NCI-H226 (cell line): ENCODE results near the gene STARD7.
A peak's percentile ranks its signal among the peaks of the same experiment; 100 is the strongest.
"Not testable (repeated sequence)": the region's sequence is repeated elsewhere in the genome, so short reads cannot be mapped to it uniquely, and the experiment has no call there.

Experiments
- DNase-seq: peaks from one replicate; pipeline ENCODE4 v3.0.0-alpha.2; 2015

STARD7 gene

GRCh38 chr2:96208143-96209010 lies at the start of gene STARD7:
Gene STARD7 (minus strand): TSS chr2:96208827. CDS start chr2:96208434, 393 bp downstream.
- peak; percentile 98 for DNase-seq

- DNase-seq, result not testable (repeated sequence)
Measured at GRCh38 chr2:96257744-96258143, 49.1 kb upstream of the STARD7 start.

DNA sequence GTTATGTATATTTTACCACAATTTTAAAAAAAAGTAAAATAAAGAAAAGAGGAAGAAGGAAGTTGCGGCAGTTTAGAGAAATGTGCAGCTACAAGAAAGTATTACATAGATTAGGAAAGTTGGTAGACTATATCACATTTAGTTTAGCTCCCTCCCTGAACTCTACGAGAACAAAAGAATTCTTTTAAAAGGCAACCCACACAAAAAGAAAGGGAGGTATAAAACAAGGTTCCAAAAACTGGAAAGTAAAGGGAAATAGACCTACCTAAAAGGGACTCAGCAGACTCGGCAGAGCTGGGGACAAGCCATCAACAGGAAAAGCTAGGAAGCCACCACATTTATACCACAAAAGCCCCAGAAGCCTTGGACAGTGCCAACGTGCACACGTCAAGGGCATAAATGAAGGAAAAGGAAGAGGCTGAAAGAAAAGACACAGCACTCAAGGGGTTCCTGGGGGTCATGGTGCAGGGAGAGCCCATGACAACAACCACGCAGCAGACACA lies 48.0 kb upstream of the STARD7 start:
- no peak for DNase-seq

- no peak for DNase-seq
Measured at GRCh38 chr2:96254571-96254970, 45.9 kb upstream of the STARD7 start.

DNA sequence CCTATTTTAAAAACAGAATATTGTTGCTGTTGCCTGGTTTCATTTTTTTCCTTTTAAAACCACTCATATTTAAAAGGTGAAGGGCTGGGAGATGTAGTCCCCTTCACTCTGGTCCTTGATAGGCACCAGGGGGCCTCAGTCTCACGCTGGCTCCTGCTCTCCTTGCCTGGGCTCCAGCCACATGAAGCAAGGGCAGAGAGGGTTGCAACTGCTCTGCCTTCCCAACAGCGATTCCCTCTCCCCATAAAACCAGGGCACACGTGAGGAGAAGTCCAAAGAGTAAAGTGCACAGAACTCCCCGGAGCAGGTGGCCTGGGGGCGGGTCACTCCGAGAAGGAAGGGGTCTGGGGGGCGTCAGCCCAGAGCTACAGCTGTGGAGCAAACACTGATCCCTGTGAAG lies 44.4 kb upstream of the STARD7 start:
- no peak for DNase-seq

DNA sequence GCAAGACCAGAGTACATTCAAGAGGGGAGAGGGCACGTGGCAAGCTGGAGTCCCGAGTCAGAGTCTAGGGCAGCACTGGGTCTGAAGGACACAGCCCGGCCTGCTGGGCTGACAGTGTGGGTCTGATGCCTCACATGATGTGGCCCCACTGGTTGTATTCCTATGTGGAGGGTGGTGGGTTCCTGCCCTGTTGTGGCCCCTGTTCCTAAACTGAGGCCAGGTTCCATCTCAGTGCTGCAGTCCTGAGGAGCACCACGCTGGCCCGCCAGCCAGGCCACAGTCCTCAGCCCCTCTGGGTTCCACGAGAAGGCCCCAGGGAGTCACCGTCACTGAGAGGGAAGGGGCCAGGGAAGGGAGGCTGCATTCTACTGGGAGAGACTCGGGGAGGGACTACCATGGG lies 43.9 kb upstream of the STARD7 start:
- DNase-seq, result no peak

- peak; percentile 73 for DNase-seq
Measured at GRCh38 chr2:96251721-96252292, 43.2 kb upstream of the STARD7 start.

- no peak for DNase-seq
Measured at GRCh38 chr2:96250188-96250587, 41.6 kb upstream of the STARD7 start.

GRCh38 chr2:96249654-96250053 lies 41.0 kb upstream of the STARD7 start:
- no peak for DNase-seq

DNA sequence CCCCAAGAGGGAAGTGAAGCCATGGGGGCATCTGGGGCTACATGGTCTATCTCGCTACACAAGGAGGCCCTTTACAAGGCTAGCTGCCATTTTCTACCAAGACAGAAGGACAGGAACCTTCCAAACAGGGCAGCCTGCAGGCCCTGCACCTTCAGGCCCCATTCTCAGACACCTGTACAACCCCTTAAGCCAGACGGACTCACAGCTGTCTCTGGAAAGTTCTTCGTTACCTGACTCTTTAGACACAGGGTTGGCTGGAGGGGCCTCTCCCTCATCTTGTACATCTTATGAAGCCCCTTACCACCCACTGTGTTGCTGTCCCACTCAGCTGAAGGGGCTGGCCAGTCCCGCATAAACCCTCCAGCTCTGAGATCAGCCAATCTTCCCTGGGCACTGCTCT lies 40.0 kb upstream of the STARD7 start:
- DNase-seq, result no peak

DNA sequence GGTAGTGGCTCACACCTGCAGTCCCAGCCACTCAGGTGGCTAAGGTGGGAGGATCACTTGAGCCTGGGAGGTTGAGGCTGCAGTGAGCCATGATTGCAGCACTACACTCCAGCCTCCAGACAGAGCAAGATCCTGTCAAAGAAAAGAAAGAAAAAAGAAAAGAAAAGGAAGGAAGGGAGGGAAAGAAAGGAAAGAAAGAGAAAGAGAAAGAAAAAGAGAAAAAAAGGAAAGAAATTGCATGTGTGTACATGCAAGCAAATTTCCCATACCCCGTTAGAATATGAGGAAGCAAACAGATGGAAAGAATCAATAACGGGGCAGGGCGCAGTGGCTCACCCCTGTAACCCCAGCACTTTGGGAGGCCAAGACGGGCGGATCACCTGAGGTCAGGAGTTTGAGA lies 39.3 kb upstream of the STARD7 start:
- DNase-seq, result no peak

GRCh38 chr2:96247009-96247408 lies 38.4 kb upstream of the STARD7 start:
- DNase-seq, result no peak

- DNase-seq, result no peak
Measured at GRCh38 chr2:96245609-96246390, 37.2 kb upstream of the STARD7 start.

- no peak for DNase-seq
Measured at GRCh38 chr2:96243843-96244242, 35.2 kb upstream of the STARD7 start.

DNA sequence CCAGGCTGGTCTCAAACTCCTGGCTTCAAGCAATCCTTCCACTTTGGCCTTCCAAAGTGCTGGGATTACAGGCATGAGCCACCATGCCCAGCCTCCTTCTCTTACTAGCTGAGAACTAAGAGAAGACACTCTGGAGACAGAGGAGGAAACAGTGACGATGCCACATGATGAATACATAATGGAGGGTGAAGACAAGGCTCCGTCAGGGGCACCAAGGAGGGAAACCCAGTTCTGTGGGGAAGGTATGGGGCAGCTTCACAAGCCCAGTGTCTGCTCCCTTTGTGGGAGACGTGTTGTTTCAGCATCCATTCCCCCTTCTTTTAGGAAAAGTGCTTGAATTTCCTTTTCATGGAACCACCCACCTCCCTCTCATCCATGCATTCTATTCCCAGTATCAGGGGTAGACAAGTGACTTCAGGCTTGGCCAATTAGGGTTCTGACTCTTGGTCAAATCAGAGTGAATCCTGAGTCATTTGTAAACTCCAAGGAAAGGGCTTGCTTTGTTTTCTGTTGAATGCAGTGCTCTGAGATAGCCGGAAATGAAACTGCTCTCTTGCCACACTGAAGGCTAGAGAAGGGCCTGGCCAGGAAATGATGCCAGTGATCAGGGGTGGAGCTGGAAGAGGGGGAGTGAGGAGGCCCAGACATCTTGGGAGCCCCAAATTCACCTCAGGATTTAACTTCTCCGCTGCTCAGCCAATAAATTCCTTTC lies 33.4 kb upstream of the STARD7 start:
- peak; percentile 92 for DNase-seq

DNA sequence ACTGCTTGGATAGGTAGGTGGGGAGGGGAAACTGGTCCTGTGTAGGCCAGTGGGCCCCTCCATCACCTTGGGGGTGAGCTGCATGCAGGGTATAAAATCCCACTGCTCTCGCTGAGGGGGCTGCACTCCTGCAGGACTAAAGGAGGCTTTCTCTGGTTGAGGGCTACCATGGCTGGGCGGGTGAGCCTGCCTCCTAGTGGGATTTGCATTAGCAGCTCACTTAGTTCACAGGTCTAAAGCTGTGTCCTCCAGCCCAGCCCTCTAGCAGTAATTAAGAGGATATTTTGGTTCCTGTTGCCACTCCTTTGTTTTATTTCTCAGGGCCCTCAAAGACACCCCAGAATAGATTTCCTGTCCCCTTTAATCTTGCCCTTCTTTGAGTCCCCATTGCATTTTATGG lies 32.6 kb upstream of the STARD7 start:
- DNase-seq, result no peak

DNA sequence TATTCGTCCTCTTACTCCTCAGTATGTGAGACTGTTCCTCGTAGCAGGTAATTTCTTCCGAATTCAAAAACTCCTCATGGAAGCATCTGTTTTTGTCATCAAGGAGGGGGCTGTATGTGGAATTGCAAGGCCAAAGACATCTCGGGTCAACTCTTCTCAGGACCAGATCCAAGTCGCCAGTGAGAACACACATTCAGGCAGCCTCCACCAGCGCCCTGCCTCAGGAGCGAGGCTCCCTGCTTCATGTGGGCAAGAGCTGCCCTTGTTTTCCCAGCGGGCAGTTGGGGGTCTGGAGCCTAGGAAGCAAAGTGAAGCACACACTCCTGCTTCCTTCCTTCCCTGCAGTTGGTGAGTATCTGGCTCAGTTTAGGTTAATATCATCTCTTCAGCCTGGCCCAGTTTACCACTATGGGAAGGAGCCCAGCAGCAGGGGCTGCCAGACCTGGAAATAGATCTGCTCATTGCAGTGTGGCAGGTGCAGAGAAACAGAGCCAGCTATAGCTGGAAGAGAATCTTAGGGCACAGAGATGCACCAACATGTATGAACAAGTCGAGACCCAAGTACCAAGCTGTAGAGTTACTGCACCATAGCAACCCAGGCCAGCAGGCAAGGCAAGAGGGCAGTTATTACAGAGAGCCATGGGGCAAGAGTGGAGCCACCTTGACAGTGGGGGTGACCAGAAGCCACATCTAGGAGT lies 31.9 kb upstream of the STARD7 start:
- no peak for DNase-seq

- DNase-seq, result no peak
Measured at GRCh38 chr2:96239745-96240264, 31.2 kb upstream of the STARD7 start.

- DNase-seq, result no peak
Measured at GRCh38 chr2:96239091-96239490, 30.5 kb upstream of the STARD7 start.

- DNase-seq, result no peak
Measured at GRCh38 chr2:96238266-96238665, 29.6 kb upstream of the STARD7 start.

DNA sequence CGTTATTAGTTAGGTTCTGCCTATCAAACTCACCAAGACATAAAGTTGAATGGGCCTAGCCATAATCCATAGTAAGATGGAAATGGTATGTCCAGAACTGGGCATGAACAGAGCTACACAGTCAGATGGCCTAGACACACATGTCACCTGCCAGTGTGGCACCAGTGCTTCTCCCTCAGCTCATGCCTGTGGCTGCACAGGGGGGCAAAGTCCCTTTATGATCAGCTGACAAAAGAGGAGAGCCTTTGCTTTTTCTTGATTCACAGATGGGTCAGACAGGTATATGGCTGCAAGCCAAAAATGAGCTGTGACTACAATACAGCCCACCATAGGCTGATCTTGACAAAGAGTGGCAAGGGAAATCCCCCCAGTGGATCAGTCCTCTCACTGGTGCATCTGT lies 28.3 kb upstream of the STARD7 start:
- DNase-seq, result no peak

GRCh38 chr2:96233880-96234316 lies 25.3 kb upstream of the STARD7 start:
- no peak for DNase-seq
